Measurements from ENCODE around the gene NPY1R.

NPY1R gene

DNA sequence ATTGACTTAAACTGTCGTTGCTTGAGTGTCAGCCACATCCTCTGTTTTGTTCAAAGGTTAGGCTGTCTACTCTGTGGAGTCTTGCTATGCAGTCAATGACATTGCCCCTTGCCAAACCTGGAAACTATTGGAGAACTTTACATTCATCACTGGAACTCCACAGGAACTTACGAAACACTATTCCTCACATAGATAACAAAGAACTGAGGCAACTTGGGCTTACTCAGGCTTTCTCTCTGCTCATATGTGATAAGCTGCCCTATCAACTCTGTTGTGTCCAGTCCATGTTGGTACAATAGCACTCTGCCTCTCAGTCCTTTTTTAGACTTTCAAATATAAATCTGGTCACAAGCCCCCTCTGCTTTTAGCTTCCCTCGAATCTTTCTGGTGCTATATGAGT, 20.7 kb upstream of the NPY1R start:
- no peaks in the 10 kb centered on the region for H3K9me3 ChIP-seq (ENCODE audit: insufficient read depth, low read depth, low read length)
- H3K27me3 ChIP-seq (ENCODE audit: insufficient read depth, low read length, poor library complexity, severe bottlenecking) = no peaks in the 10 kb centered on the region
- no peaks in the 10 kb centered on the region for H3F3A ChIP-seq (ENCODE audit: low read depth)
- H3K4me2 ChIP-seq (ENCODE audit: low read depth, low read length, poor library complexity, severe bottlenecking) = no peak overlapping the region
- no peaks in the 10 kb centered on the region for H3K9me2 ChIP-seq (replicated peaks; ENCODE audit: low read depth, low read length)
- H3K4me1 ChIP-seq (ENCODE audit: insufficient read depth, low read length, poor library complexity, severe bottlenecking) = no peaks in the 10 kb centered on the region
- no peaks in the 10 kb centered on the region for H4K20me1 ChIP-seq (ENCODE audit: insufficient read depth, low read length, poor library complexity, severe bottlenecking)
- H3K36me3 ChIP-seq (ENCODE audit: insufficient read depth, low read length) = no peaks in the 10 kb centered on the region
- no peak overlapping the region for H3K4me3 ChIP-seq (ENCODE audit: low read length, poor library complexity, severe bottlenecking)
- H2AFZ ChIP-seq (ENCODE audit: low read length) = no peak overlapping the region
- no peaks in the 10 kb centered on the region for H3K79me2 ChIP-seq (ENCODE audit: insufficient read depth, low read length)
- H3K9ac ChIP-seq (ENCODE audit: low read depth, low read length, poor library complexity, severe bottlenecking) = no peak overlapping the region
- TF ChIP-seq EZH2phosphoT487 (IDR thresholded peaks at IDR 0.05; ENCODE audit: borderline replicate concordance) = no peak
- no peak for TF ChIP-seq CTCF (conservative IDR thresholded peaks at IDR 0.05; ENCODE audit: low read length)

- H3K36me3 ChIP-seq (ENCODE audit: insufficient read depth, low read length) = no peaks in the 10 kb centered on the region
- no peaks in the 10 kb centered on the region for H3K27me3 ChIP-seq (ENCODE audit: insufficient read depth, low read length, poor library complexity, severe bottlenecking)
- H3K79me2 ChIP-seq (ENCODE audit: insufficient read depth, low read length) = no peaks in the 10 kb centered on the region
Measured at GRCh38 chr4:163350672-163351071, 18.3 kb upstream of the NPY1R start.

DNA sequence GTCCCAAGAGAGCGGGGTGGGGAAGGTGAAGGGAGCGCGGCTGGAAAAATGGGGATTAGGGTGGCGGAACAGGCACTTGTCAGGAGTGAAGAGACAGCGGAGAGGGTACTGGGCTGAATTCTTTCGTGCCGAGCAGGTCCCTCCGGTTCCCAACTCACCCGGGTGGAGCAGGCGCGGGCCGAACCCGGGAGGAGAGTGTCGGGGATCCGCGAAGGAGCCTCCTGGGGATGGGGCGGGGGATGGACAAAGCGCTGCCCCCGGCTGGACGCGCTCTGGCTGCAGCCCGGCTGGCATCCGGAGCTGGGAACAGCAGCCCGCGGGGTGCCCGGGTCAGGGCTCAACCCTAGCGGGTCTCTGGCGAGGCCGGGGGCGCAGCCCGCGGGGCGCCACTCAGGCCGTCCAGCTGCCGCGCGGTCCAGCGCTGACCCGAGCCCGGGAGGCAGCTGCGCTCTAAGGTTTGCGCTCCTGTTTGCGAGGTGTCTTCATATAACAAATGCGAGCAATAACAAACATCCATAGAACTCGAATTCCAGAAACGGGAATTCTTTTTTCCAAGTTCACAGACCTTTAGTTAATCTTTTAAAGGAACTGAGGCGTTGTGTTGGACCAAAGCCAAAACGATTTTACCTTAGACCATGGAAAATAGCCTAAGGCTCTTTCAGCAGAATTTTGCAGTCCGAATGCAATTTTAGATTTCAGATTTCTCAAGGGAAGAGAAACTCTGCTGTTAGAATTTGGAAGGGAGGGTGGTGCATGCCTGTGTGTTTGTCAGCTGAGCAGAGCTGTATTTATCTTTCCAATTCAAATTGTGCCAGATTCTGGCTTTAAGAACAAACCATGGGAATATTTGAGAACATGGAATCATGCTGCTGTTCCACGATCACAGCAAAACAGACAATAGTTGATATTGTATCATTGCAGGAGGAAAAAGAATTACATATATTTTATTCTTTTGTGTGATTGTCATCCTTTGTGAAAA, 12.0 kb upstream of the NPY1R start:
- no peak overlapping the region for H2AFZ ChIP-seq (ENCODE audit: low read length)
- no peaks in the 10 kb centered on the region for H3F3A ChIP-seq (ENCODE audit: low read depth)
- H4K20me1 ChIP-seq (ENCODE audit: insufficient read depth, low read length, poor library complexity, severe bottlenecking) = no peaks in the 10 kb centered on the region
- H3K4me3 ChIP-seq (ENCODE audit: low read length, poor library complexity, severe bottlenecking) = no peak overlapping the region
- no peaks in the 10 kb centered on the region for H3K27me3 ChIP-seq (ENCODE audit: insufficient read depth, low read length, poor library complexity, severe bottlenecking)
- no peak overlapping the region for H3K4me2 ChIP-seq (ENCODE audit: low read depth, low read length, poor library complexity, severe bottlenecking)
- no peaks in the 10 kb centered on the region for H3K4me1 ChIP-seq (ENCODE audit: insufficient read depth, low read length, poor library complexity, severe bottlenecking)
- H3K9me2 ChIP-seq (replicated peaks; ENCODE audit: low read depth, low read length) = no peaks in the 10 kb centered on the region
- no peak overlapping the region for H3K9ac ChIP-seq (ENCODE audit: low read depth, low read length, poor library complexity, severe bottlenecking)
- no peaks in the 10 kb centered on the region for H3K9me3 ChIP-seq (ENCODE audit: insufficient read depth, low read depth, low read length)
- H3K79me2 ChIP-seq (ENCODE audit: insufficient read depth, low read length) = no peaks in the 10 kb centered on the region
- TF ChIP-seq CTCF (conservative IDR thresholded peaks at IDR 0.05; ENCODE audit: low read length) = no peak
- TF ChIP-seq EZH2phosphoT487 (IDR thresholded peaks at IDR 0.05; ENCODE audit: borderline replicate concordance) = no peak
- no peaks in the 10 kb centered on the region for H3K36me3 ChIP-seq (ENCODE audit: insufficient read depth, low read length)

More at GRCh38 chr4:163350672-163351071, 18.3 kb upstream of the NPY1R start:
- TF ChIP-seq CTCF (conservative IDR thresholded peaks at IDR 0.05; ENCODE audit: low read length) = no peak
- TF ChIP-seq EZH2phosphoT487 (IDR thresholded peaks at IDR 0.05; ENCODE audit: borderline replicate concordance) = no peak
- no peak overlapping the region for H3K9ac ChIP-seq (ENCODE audit: low read depth, low read length, poor library complexity, severe bottlenecking)
- no peaks in the 10 kb centered on the region for H3K9me3 ChIP-seq (ENCODE audit: insufficient read depth, low read depth, low read length)
- no peaks in the 10 kb centered on the region for H4K20me1 ChIP-seq (ENCODE audit: insufficient read depth, low read length, poor library complexity, severe bottlenecking)
- H3F3A ChIP-seq (ENCODE audit: low read depth) = no peaks in the 10 kb centered on the region
- H3K4me2 ChIP-seq (ENCODE audit: low read depth, low read length, poor library complexity, severe bottlenecking) = no peak overlapping the region
- H2AFZ ChIP-seq (ENCODE audit: low read length) = no peak overlapping the region
- H3K4me3 ChIP-seq (ENCODE audit: low read length, poor library complexity, severe bottlenecking) = no peak overlapping the region
- no peaks in the 10 kb centered on the region for H3K9me2 ChIP-seq (replicated peaks; ENCODE audit: low read depth, low read length)
- H3K4me1 ChIP-seq (ENCODE audit: insufficient read depth, low read length, poor library complexity, severe bottlenecking) = no peaks in the 10 kb centered on the region
